ENCODE data around the gene ATP5F1E.

DNA sequence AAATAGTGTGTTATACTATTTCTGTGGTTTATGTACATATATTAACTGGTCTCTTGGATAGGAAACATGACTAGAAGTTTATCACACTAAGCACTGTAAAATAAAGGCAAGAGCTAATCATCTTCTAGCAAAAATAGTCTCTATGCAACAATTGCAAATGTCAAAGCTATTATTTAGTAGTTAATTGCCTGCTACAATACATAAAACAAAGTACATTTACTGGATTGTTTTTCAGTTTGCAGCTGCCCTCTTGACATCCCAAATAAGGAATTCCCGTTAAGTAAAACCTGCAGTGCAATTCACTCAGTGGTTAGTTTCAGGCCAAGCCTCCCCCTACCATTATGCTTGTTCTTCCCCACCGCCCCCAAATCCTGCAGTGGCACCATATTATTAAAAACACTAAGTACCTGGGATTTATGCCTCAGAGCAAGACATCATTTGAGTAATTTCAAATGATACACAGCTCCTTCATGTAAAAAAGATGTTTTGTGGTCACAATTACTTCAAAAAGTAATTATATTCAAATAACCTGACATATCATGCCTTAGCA lies 1.6 kb upstream of the ATP5F1E start:
- TF ChIP-seq, protein P1, sequence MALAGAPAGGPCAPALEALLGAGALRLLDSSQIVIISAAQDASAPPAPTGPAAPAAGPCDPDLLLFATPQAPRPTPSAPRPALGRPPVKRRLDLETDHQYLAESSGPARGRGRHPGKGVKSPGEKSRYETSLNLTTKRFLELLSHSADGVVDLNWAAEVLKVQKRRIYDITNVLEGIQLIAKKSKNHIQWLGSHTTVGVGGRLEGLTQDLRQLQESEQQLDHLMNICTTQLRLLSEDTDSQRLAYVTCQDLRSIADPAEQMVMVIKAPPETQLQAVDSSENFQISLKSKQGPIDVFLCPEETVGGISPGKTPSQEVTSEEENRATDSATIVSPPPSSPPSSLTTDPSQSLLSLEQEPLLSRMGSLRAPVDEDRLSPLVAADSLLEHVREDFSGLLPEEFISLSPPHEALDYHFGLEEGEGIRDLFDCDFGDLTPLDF (CRISPR knock-in tag; IDR thresholded peaks at IDR 0.05) = no peak
- TF ChIP-seq ZNF416 (CRISPR knock-in tag; IDR thresholded peaks at IDR 0.05) (no peak), FOXJ3 (CRISPR knock-in tag; IDR thresholded peaks at IDR 0.05; ENCODE audit: borderline replicate concordance) (no peak), NR1H2 (CRISPR knock-in tag; IDR thresholded peaks at IDR 0.05) (no peak), TCF7 (CRISPR knock-in tag; IDR thresholded peaks at IDR 0.05; ENCODE audit: low read depth) (no peak)
- TF ChIP-seq, protein P2, sequence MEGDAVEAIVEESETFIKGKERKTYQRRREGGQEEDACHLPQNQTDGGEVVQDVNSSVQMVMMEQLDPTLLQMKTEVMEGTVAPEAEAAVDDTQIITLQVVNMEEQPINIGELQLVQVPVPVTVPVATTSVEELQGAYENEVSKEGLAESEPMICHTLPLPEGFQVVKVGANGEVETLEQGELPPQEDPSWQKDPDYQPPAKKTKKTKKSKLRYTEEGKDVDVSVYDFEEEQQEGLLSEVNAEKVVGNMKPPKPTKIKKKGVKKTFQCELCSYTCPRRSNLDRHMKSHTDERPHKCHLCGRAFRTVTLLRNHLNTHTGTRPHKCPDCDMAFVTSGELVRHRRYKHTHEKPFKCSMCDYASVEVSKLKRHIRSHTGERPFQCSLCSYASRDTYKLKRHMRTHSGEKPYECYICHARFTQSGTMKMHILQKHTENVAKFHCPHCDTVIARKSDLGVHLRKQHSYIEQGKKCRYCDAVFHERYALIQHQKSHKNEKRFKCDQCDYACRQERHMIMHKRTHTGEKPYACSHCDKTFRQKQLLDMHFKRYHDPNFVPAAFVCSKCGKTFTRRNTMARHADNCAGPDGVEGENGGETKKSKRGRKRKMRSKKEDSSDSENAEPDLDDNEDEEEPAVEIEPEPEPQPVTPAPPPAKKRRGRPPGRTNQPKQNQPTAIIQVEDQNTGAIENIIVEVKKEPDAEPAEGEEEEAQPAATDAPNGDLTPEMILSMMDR (IDR thresholded peaks at IDR 0.05) = no peak
- TF ChIP-seq, protein P3, sequence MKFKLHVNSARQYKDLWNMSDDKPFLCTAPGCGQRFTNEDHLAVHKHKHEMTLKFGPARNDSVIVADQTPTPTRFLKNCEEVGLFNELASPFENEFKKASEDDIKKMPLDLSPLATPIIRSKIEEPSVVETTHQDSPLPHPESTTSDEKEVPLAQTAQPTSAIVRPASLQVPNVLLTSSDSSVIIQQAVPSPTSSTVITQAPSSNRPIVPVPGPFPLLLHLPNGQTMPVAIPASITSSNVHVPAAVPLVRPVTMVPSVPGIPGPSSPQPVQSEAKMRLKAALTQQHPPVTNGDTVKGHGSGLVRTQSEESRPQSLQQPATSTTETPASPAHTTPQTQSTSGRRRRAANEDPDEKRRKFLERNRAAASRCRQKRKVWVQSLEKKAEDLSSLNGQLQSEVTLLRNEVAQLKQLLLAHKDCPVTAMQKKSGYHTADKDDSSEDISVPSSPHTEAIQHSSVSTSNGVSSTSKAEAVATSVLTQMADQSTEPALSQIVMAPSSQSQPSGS (CRISPR knock-in tag; IDR thresholded peaks at IDR 0.05; ENCODE audit: borderline replicate concordance, low read depth) = no peak
- TF ChIP-seq, protein P4, sequence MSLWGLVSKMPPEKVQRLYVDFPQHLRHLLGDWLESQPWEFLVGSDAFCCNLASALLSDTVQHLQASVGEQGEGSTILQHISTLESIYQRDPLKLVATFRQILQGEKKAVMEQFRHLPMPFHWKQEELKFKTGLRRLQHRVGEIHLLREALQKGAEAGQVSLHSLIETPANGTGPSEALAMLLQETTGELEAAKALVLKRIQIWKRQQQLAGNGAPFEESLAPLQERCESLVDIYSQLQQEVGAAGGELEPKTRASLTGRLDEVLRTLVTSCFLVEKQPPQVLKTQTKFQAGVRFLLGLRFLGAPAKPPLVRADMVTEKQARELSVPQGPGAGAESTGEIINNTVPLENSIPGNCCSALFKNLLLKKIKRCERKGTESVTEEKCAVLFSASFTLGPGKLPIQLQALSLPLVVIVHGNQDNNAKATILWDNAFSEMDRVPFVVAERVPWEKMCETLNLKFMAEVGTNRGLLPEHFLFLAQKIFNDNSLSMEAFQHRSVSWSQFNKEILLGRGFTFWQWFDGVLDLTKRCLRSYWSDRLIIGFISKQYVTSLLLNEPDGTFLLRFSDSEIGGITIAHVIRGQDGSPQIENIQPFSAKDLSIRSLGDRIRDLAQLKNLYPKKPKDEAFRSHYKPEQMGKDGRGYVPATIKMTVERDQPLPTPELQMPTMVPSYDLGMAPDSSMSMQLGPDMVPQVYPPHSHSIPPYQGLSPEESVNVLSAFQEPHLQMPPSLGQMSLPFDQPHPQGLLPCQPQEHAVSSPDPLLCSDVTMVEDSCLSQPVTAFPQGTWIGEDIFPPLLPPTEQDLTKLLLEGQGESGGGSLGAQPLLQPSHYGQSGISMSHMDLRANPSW (CRISPR knock-in tag; conservative IDR thresholded peaks at IDR 0.05; ENCODE audit: low read depth) = no peak
